Hematopoietic multipotent progenitor cell treated with erythropoietin and hydrocortisone succinate and interleukin-3 and kit ligand, for 8 days (in vitro differentiated cells): Measurements from ENCODE around the gene ORAI3.

ENCODE experiments used
- DNase-seq: peaks from one replicate; pipeline ENCODE4 v3.0.0-alpha.2; 2015

ORAI3 gene

DNA sequence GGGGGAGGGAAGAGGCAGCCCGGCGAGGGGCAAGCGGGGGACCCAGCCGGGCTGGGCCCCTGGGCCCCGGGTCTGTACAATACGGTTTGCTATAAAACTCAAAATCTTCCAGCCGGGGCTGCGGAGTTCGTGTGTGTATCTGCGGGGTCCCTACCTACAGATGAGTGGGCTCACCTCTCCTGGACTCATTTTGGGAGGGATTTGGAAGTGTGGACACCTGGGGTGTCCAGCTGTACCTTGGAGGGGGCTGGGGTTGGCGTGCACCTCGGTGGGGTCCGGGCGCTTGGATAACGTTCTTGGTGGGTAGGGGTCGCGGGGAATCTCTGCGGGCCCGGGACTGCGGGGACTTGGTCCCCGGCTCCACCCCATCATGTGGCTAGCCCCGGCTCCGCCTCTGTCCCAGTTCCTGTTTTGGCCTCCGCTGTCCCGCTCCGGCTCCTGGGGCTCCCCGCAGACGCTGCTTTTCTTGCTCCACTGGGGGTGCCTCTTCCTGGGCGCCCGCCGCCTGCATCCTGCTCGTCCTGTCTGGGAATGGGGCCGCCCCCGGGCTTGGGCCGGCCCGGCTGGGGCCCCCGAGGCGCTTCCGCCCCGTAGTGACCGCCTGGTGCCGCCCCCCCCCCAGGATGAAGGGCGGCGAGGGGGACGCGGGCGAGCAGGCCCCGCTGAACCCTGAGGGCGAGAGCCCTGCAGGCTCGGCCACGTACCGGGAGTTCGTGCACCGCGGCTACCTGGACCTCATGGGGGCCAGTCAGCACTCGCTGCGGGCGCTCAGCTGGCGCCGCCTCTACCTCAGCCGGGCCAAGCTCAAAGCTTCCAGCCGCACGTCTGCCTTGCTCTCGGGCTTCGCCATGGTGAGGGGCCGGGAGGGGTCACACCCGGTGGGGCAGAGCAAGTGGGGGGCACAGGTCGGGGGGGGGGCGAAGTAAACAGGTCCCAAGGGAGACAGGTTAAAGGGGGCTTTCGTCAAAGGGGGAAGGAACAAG lies at the start of gene ORAI3:
Gene ORAI3 (plus strand): TSS at position 402 of the 983 bp plus-strand sequence. CDS start 222 bp downstream, at position 624.
- peak; percentile 78 for DNase-seq

DNA sequence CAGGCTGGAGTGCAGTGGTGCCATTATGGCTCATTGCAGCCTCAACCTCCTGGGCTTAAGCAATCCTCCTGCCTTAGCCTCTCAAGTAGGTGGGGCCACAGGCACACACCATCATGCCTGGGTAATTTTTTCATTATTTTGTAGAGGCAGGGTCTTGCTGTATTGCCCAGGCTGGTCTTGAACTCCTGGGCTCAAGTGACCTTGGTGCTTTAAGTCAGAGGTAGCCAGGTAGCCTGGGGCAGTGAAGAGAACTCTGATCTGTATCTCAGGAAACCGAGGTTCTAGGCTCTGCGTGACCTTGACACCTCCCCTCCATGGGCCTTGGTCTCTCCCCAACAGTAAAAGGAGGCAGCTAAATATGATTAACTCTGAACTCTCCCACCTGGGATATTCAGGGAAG lies 49.1 kb upstream of the ORAI3 start:
- no peak for DNase-seq

DNA sequence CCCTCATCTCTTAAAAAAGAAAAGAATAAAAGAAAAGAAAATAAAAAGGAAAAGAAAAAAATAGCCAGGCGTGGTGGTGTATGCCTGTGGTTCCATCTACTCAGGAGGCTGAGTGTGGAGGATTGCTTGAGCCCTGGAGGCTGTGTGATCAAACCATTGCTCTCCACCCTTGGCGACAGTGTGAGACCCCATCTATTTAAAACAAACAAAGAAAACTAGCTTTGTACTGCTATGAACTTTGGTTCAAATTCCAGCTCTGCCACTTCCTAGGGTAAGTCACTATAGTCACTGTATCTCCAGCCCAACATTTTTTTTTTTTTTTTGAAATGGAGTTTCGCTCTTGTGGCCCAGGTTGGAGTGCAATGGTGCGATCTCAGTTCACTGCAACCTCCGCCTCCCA lies 48.3 kb upstream of the ORAI3 start:
- DNase-seq = no peak

DNA sequence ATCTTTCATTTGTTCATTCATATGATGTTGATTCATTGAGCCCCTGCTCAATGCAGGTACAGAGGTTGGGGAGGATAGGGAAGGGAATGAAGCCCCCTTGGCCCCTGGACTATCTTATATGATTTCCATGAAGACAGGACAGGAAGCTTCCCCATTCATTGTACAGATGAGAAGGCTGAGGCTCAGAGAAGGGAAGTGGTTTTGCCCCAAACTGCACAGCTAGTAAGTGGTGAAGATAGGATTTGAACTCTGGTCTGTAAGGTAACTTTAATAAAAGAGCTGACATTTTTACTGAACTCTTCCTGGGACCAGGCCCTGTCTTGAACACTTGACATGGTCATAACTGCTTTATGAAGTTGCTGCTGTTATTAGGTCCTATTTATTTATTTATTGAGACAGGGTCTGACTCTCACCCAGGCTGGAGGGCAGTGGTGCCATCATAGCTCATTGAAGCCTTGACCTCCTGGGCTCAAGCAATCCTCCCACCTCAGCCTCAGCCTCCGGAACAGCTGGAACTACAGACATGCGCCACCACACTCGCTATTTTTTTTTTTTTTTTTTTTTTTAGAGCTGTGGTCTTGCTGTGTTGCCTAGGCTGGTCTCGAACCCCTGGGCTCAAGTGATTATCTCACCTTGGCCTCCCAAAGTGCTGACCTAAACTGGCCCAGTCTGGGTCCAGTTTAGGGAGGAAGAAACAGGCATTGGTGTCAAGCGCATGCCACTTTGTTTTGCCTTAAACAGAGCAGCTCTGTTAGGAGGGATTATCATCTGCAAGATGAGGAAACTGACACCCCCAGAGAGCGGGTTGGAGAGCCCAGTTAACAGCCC lies 47.5 kb upstream of the ORAI3 start:
- DNase-seq = peak; percentile 55

DNA sequence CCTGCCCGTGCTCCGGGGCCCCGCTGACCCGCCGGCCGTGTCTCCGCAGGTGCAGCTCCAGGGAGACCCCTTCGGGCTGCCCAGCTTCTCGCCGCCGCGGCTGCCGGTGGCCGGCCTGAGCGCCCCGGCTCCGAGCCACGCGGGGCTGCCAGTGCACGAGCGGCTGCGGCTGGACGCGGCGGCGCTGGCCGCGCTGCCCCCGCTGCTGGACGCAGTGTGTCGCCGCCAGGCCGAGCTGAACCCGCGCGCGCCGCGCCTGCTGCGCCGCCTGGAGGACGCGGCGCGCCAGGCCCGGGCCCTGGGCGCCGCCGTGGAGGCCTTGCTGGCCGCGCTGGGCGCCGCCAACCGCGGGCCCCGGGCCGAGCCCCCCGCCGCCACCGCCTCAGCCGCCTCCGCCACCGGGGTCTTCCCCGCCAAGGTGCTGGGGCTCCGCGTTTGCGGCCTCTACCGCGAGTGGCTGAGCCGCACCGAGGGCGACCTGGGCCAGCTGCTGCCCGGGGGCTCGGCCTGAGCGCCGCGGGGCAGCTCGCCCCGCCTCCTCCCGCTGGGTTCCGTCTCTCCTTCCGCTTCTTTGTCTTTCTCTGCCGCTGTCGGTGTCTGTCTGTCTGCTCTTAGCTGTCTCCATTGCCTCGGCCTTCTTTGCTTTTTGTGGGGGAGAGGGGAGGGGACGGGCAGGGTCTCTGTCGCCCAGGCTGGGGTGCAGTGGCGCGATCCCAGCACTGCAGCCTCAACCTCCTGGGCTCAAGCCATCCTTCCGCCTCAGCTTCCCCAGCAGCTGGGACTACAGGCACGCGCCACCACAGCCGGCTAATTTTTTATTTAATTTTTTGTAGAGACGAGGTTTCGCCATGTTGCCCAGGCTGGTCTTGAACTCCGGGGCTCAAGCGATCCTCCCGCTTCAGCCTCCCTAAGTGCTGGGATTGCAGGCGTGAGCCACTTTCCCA lies 46.6 kb upstream of the ORAI3 start:
- peak; percentile 62 for DNase-seq

DNA sequence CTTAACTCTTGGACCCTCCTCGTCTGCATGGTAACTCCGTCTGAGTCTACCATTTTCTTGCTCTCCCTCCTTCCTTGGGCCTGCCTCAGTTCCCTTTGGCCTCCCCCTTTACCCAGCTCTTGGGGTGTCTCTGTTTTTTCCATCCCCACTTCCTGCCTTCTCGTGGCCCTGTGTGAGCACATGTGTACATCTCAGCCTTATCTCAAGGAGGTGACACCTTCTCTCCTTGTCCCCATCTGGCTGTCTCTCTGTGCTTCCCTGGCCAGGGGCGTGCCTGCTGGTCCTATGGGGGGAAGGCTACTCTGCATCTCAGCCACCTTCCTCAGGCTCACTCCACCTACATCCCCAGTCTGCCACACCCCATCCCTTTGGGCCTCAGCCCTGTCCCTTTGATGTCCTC lies 45.9 kb upstream of the ORAI3 start:
- peak; percentile 68 for DNase-seq

DNA sequence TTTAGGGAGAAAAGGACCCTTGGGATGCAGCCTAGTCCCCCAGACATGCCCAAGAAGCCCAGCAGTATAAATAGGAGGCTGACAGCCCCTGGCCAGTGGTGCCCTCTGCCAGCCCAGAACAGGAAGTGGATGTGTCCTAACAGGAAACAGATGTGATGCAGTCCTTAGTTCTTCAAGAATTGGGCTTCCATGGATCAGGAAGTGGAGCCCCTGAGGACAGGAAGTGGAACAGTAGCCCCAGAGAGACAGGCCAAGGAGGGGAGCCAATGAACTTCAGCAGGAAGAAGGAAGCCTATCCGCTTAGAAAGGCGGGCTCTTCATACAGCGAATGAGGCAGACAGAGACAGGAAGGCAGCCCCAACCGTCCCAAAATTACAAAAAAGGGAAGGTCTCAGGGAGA lies 45.3 kb upstream of the ORAI3 start:
- peak; percentile 77 for DNase-seq

DNA sequence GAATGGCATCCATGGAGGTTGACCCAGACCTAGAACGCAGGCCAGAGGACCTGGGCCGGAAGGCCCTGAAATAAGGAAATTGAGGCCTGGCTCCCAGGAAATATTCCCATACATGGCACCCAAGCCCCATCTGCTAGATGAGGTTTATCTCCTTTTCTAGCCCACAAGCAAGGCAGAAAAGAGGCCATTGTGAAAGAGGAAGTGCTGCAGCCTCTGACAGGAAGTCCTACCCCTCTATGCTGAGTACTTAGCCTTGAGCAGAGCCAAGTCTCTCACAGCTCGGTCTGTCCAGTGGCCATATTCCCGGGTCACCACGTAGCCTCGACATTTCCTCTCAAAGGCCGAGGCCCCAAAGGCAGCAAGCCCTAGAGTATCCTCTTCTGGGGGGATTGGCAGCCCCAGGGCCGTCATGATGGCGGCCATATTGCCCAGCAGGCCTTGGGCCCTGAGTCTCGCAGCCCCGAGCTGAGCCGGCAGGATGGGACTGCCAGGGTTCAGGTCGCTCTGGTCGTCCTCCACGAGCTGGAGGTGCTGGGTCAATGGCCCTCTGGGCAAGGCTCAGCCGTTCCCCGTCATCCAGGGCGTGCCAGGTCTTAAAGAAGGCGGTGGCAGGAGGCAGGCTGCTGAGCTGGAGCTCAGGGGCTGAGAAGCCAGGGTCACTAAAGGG lies 44.6 kb upstream of the ORAI3 start:
- DNase-seq = peak; percentile 9

DNA sequence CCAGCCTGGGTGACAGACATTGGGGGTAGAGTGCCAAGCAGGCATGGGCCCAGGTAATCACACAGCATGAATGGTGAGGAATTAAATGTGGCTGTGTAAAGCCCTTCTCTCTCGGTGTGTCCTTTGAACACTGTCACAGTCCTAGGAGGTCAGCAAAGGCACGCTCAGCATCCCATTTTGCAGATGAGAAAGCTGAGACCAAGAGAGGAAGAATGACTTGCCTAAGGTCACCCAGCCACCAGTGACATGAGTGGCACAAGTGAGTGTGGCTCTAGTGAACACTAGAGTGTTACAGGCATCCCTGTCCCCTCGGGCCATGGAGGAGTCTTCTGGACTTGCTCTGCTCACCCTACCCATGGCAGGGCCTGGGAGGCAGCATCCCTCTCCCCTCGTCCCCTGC lies 41.8 kb upstream of the ORAI3 start:
- no peak for DNase-seq

DNA sequence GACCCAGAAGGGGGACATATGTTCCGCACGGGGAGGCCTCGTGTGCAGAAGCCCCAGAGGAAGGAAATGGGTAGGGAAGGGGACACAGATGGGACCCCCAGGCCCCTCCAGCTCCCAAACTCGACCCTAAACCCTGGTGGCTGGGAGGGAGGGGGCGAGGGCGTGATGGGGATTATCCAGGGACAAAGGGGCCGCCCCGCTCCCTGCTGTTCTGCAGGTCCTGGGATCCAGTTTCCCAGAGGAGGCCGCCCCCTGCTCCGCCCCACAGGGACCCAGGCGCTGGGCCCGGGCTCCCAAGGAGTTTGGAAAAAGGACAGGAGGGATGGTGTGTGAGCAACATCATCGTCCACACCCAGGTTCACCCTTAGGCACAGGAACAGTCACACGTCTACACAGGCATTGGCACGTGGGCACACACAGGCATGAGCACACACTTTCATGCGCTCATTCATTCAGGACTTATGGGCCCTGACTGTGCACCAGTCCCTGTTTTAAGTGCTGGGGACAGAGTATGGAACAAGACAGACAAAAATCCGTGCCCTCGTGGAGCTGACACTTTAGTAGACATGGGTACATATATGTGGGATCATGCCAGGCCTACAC lies 38.3 kb upstream of the ORAI3 start:
- DNase-seq = no peak

DNA sequence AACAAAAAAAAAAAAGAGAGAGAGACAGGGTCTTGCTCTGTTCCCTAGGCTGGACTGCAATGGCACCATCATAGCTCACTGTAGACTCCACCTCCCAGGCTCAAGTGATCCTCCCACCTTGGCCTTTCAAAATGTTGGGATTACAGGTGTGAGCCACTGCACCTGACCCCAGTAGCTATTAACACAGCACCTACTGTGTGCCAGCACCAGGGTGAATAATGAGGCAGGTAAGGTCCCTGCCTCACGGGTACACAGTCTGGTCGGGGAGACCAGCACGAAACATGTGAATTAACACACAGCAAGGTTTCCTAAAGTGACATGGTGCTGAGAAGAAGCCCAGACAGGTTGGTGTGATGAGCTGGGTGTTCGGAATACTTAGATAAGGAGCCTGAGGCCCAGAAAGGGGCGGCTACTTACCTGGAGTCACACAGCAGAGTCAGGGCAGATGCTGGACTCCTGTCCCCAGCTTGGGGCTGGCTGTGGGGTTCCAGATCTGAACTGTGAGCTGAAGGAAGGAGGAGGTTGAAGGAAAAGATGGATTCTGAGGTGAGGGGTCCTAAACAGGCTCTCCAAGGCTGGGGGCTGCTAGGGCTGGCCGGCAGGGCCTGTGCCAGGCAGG lies 36.0 kb upstream of the ORAI3 start:
- DNase-seq = no peak

DNA sequence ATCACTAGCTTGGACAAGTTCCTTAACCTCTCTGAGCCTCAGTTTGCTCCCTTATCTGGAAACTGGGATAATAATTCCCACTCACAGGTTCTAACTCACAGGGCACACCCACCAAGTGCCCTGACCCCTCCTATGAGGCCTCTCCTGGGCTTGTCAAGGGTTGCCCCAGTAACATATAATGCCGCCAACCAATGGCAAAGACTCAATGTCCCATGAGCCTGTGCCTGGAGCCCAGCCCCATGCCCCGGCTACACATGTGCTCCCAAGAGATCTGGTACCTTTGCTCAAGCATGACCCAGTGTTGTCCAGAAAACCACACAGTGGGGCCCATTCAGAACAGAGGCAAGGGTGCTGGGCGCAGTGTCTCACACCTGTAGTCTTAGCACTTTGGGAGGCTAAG lies 34.0 kb upstream of the ORAI3 start:
- peak; percentile 18 for DNase-seq

DNA sequence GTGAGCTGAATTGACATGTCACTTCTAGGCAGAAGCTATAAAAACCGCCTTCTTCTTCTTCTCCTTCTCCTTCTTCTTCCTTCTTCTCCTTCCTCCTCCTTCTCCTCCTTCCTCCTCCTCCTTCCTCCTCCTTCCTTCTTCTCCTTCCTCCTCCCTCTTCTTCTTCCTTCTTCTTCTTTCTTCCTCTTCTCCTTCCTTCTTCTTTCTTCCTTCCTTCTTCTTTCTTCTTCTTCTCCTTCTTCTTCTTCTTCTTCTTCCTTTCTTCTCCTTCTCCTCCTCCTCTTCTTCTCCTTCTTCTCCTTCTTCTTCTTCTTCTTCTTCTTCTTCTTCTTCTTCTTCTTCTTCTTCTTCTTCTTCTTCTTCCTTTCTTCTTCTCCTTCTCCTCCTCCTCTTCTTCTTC lies 30.3 kb upstream of the ORAI3 start:
- no peak for DNase-seq

DNA sequence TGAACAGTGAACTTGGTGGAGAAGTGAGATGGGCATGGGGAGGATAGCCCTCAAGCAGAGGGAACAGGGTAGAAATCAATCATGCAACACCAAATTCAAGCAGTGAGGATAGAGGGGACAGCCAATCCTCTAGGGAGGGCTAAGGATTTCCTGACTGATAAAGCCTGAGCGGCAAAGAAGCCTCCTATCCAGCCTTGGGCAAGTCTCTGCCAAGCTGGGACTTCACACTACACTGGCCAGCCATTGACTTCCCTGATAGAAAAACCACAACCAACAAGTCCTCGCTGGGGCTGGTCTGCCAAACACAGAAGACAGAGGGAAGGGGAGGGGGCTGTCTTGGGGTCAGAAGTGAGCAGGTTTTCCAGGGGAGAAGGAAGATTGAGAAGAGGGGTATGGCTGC lies 28.0 kb upstream of the ORAI3 start:
- peak; percentile 17 for DNase-seq

DNA sequence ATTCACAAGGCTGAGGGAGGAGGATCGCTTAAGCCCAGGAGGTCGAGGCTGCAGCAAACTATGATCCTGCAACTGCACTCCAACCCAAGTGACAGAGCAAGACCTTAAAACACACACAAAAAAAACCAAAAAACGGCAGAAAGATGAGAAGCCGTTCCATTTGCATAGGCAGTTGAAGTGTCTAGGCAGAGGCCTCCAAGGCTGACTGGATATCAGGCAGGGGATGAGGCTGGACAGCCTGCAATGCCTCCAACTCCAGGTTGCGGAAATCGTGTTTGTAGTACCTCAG lies 27.5 kb upstream of the ORAI3 start:
- DNase-seq = no peak

DNA sequence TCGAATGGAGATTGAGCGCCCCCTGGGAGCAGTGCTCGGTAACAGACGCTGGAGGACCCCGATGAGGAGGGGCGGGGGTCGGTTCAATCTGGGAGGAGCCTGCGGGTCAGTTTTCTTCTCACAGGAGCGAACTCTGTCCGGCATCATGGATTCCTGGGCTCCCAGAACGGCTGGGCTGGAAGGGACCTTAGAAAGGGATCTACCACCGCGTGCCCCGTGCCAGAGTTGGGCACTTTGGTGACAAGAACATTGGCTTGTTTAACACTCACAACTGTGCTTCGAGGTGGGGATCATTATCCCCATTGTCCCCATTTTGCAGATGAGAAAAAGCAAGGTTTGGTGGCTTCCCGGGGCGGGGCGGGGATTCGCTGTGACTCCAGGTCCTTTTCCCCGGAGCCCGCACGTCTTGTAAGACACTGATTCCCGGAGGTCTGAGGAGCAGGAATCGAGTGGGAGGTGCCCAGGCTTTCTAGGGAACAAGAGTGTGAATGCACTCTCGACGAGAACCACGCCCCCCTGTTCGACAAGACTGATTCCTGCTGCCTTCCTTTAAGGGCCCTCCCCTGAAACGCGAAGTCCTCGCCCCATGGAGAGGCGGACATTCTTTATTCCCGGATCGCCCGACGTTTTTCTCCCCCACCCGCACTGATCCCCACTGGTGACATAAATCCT lies 27.0 kb upstream of the ORAI3 start:
- peak; percentile 87 for DNase-seq

DNA sequence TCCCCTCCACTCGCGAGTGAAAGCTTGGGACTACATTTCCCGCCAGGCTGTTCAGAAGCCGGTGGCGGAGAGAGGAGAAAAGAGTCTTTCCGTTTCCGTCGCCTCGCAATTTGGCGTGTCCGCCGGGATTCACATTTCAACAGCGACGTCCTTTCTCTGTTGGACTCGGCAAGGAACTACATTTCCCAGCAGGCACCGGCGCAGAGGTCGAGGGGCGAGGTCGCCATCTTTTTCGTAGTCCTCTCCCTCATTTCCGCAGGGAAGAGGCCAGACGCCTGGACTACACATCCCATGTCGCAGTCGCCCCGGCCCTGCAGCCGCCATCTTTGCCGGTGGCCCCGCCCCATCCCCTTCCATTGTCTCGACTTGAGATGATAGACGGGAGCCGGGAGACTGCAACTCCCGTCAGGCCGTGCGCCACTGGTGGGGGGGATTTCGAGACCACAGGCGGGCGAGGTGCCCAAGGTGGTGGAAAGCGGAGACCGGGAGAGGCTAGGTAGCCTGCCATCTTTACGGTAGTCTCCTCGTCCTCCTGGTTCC lies 26.4 kb upstream of the ORAI3 start:
- peak; percentile 100 for DNase-seq

DNA sequence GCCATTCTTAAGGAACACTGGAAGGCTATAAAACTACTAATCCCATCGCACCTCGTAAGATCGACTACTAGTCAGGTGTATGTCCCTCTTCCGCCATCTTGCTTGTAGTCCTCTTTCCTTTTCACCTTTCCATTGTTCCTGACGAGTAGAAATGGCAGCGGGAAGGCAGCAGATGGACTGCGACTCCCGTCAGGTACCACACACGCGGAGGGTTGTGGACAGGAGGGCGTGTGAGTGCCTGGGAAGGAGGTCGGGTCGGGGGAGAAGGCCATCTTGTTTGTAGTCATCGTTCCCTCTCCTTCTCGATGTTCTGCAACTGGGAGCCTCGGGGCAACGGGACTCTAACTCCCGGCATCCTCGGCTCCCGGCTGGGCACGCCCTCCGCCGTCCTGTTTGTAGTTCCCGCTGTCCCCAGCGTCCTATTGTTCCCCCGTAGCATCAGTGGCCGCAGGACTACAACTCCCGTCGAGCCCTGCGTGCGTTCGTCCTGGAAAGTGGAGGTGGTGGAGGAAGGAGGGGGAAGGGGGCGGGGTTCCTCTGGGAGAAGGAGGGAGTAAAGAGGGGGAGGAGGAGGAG lies 25.8 kb upstream of the ORAI3 start:
- peak; percentile 99 for DNase-seq

DNA sequence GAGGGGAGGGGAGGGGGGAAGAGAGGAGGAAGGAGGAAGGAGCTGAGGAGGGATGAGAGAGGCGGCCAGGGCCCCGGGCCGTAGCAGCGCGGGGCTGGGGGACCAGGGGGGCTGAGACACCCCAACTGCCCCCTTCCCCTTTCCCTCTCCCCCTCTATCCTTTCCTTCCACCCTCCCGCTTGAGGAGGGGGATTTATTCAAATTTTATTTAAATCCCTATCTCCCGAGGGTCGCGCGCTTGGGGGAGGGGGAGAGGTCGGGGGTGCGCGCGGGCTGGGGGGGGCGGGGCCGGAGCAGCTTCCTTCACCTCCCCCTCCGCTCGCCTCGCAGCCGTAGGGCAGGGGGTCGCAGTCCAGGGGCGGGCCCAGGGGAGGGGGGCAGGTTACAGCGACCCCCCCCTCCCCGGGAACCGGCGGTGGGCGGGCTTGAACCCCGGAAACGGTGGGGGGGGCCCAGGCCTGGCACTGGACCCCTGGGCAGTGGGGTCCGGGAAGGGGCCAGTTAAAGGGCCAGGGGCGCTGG lies 25.3 kb upstream of the ORAI3 start, which contains the start of gene FBXL19:
Gene FBXL19 (plus strand): TSS at position 19 of the 522 bp plus-strand sequence. CDS start 2,183 bp downstream, outside the sequence.
- no peak for DNase-seq
